Measurements from ENCODE around the gene CRYZ.

DNA sequence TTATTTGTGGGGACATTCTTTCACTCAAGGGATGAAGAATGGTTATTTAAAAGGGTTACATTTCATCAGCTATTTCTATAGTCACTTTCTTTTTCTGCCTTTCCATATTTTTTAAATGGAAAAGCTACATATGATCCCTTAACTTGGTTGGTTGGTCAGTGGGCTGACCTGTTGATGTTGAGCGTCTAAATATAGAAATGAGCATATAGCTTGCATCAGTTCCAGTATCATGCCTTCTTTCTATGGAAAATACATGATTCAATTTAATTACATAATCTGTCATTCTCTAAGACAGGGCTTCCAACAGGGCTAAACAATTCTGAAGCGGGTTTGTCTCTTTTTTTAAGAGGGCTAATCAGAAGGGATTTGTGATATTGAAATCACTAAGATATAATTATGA lies 40.7 kb upstream of the CRYZ start:
- TF ChIP-seq, protein P1, sequence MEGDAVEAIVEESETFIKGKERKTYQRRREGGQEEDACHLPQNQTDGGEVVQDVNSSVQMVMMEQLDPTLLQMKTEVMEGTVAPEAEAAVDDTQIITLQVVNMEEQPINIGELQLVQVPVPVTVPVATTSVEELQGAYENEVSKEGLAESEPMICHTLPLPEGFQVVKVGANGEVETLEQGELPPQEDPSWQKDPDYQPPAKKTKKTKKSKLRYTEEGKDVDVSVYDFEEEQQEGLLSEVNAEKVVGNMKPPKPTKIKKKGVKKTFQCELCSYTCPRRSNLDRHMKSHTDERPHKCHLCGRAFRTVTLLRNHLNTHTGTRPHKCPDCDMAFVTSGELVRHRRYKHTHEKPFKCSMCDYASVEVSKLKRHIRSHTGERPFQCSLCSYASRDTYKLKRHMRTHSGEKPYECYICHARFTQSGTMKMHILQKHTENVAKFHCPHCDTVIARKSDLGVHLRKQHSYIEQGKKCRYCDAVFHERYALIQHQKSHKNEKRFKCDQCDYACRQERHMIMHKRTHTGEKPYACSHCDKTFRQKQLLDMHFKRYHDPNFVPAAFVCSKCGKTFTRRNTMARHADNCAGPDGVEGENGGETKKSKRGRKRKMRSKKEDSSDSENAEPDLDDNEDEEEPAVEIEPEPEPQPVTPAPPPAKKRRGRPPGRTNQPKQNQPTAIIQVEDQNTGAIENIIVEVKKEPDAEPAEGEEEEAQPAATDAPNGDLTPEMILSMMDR (IDR thresholded peaks at IDR 0.05) = no peak
- TF ChIP-seq POLR2A (IDR thresholded peaks at IDR 0.05; ENCODE audit: low read depth) = no peak

Data from esophagus muscularis mucosa (tissue), 3 donors.